GM12878 (cell line): ENCODE results near the gene BRICD5. TPM values are rescaled to one million over a fixed set of nuclear protein-coding genes. Genes with fewer than 3 reads are reported as not detected.
A peak's percentile ranks its signal among the peaks of the same experiment; 100 is the strongest.

ENCODE experiments used
- ATAC-seq: fragments of 200-7000 bp; cut with Tn5 transposase; 3 replicates; pipeline ENCODE4 v1.9.1; 2020; ENCODE audit warnings: mild to moderate bottlenecking, moderate library complexity
- BruUV-seq: library from RNA; stranded (reverse); fragments of 400-500 nt; replicated peaks from 2 replicates; lab custom pipeline; 2021; lab: Mats Ljungman, UMichigan
- CTCF ChIA-PET: fragments of 300-600 bp; sonication (Branson Sonifier 250); formaldehyde crosslinking; extraction: SDS; loops from one replicate; lab custom pipeline; 2021; ENCODE audit warnings: inconsistent platforms; lab: Yijun Ruan, JAX
- POLR2A ChIA-PET: fragments of 350-600 bp; formaldehyde crosslinking; extraction: SDS; loops from one replicate; lab custom pipeline; 2021; ENCODE audit warnings: inconsistent platforms; lab: Charles Lee
- RAD21 ChIA-PET: fragments of 300-600 bp; sonication (Branson Sonifier 250); formaldehyde crosslinking; loops from one replicate; lab custom pipeline; 2023; ENCODE audit warnings: antibody characterized with exemption; ENCODE audit not compliant: unreplicated experiment; lab: Charles Lee
- SMC1A ChIA-PET: fragments of 300-600 bp; sonication (Branson Sonifier 250); formaldehyde crosslinking; loops from one replicate; lab custom pipeline; 2023; ENCODE audit not compliant: unreplicated experiment, uncharacterized antibody; lab: Charles Lee
- DNase-seq: peaks from one replicate; pipeline ENCODE4 v3.0.0-alpha.2; 2011; ENCODE audit warnings: low read depth, low spot score
- FAIRE-seq: peaks from 3 replicates; lab custom pipeline; 2011; peaks lifted over from hg19 to GRCh38; lab: Jason Lieb, UNC
- H2AFZ ChIP-seq: 2 replicates; pipeline ENCODE4 v1.6.0; 2011; ENCODE audit warnings: low read depth, low read length, control low read depth; ENCODE audit not compliant: control insufficient read depth
- H3K27ac ChIP-seq: 2 replicates; pipeline ENCODE4 v1.5.1; 2011; ENCODE audit warnings: control low read depth; ENCODE audit not compliant: control insufficient read depth, insufficient read depth
- H3K27me3 ChIP-seq, 2 experiments: replicated peaks in 1 of 2; 2 replicates each; pipeline versions ENCODE4 v1.6.0 to v1.6.1; 2011; ENCODE audit warnings: low read length in 1 of 2; ENCODE audit not compliant: control insufficient read depth in 2 of 2, insufficient read depth in 2 of 2
- H3K36me3 ChIP-seq, 2 experiments: 2 replicates each; pipeline ENCODE4 v1.5.1; 2011; ENCODE audit warnings: low read length in 1 of 2; ENCODE audit not compliant: control insufficient read depth in 2 of 2, insufficient read depth in 2 of 2
- H3K4me1 ChIP-seq: 2 replicates; pipeline ENCODE4 v1.6.1; 2011; ENCODE audit warnings: mild to moderate bottlenecking, low read length, moderate library complexity, mixed read lengths; ENCODE audit not compliant: control insufficient read depth, insufficient read depth
- H3K4me2 ChIP-seq: 2 replicates; pipeline ENCODE4 v1.6.0; 2011; ENCODE audit warnings: control low read depth; ENCODE audit not compliant: control insufficient read depth, insufficient read depth
- H3K4me3 ChIP-seq: fragments of 200-600 bp; sonication (generic); 2 replicates; pipeline ENCODE4 v1.5.1; 2016
- H3K79me2 ChIP-seq: 2 replicates; pipeline ENCODE4 v1.6.0; 2011; ENCODE audit warnings: low read length; ENCODE audit not compliant: control insufficient read depth, insufficient read depth
- H3K9ac ChIP-seq: 2 replicates; pipeline ENCODE4 v1.8.0; 2011; ENCODE audit warnings: low read length, control low read depth, mixed read lengths; ENCODE audit not compliant: control insufficient read depth, insufficient read depth
- H3K9me3 ChIP-seq: replicated peaks from 3 replicates; pipeline ENCODE4 v1.5.1; 2011; ENCODE audit warnings: mild to moderate bottlenecking, low read length; ENCODE audit not compliant: control insufficient read depth, insufficient read depth
- H4K20me1 ChIP-seq: 2 replicates; pipeline ENCODE4 v1.6.0; 2011; ENCODE audit not compliant: control insufficient read depth, insufficient read depth
- BACH1 ChIP-seq: fragments of 450-650 bp; IDR thresholded peaks from 2 replicates; pipeline ENCODE4 v1.6.1; 2017; ENCODE audit warnings: mild to moderate bottlenecking, borderline replicate concordance
- ETV6 ChIP-seq, 2 experiments: fragments of 450-650 bp in 1 of 2; IDR thresholded peaks in 1 of 2; conservative IDR thresholded peaks in 1 of 2; 2 replicates each; pipeline ENCODE4 v1.6.1; 2014; ENCODE audit warnings: antibody characterized with exemption in 1 of 2, borderline replicate concordance in 1 of 2, low read depth in 1 of 2, mild to moderate bottlenecking in 1 of 2, moderate library complexity in 1 of 2
- FOS ChIP-seq: IDR thresholded peaks from 3 replicates; pipeline ENCODE4 v1.6.1; 2011; ENCODE audit warnings: borderline replicate concordance; ENCODE audit not compliant: insufficient read length; ENCODE audit errors: extremely low read depth
- FOXK2 ChIP-seq: fragments of 450-650 bp; IDR thresholded peaks from 2 replicates; pipeline ENCODE4 v1.6.1; 2017; ENCODE audit warnings: mild to moderate bottlenecking, moderate library complexity
- MTA2 ChIP-seq: fragments of 450-650 bp; IDR thresholded peaks from 2 replicates; pipeline ENCODE4 v1.6.1; 2016; ENCODE audit warnings: low read depth, mild to moderate bottlenecking, moderate library complexity
- MTA3 ChIP-seq: IDR thresholded peaks from 2 replicates; pipeline ENCODE4 v1.6.1; 2012; ENCODE audit warnings: low read length, inconsistent platforms, borderline replicate concordance
- NFYB ChIP-seq: IDR thresholded peaks from 2 replicates; pipeline ENCODE4 v1.6.1; 2011; ENCODE audit warnings: low read depth, mild to moderate bottlenecking, low read length, improper control_type of control experiment, moderate library complexity; ENCODE audit not compliant: insufficient read depth
- PML ChIP-seq: IDR thresholded peaks from 2 replicates; pipeline ENCODE4 v1.6.1; 2012; ENCODE audit warnings: low read length, inconsistent platforms
- SIN3A ChIP-seq: IDR thresholded peaks from 2 replicates; pipeline ENCODE4 v1.6.1; 2012; ENCODE audit warnings: low read depth, low read length, improper control_type of control experiment
- SPI1 ChIP-seq: IDR thresholded peaks from 2 replicates; pipeline ENCODE4 v1.6.1; 2011; ENCODE audit warnings: low read depth, mild to moderate bottlenecking, low read length, moderate library complexity, borderline replicate concordance; ENCODE audit not compliant: insufficient read depth
- TCF12 ChIP-seq: IDR thresholded peaks from 2 replicates; pipeline ENCODE4 v1.6.1; 2011; ENCODE audit warnings: low read depth, mild to moderate bottlenecking, low read length
- YBX1 ChIP-seq: fragments of 450-650 bp; IDR thresholded peaks from 2 replicates; pipeline ENCODE4 v1.6.1; 2016; ENCODE audit warnings: antibody characterized with exemption
- WGBS: methylation state at CpG from one replicate; pipeline ENCODE4 v1.1.6; 2016; ENCODE audit warnings: low lambda C conversion rate; ENCODE audit not compliant: insufficient replicate concordance, insufficient coverage; ENCODE audit errors: missing lambda C conversion rate; 5-methylcytosine and 5-hydroxymethylcytosine counted together
- in situ Hi-C: fragments of 300-500 bp; cut with MboI; formaldehyde crosslinking; loops from 9 replicates; pipeline ENCODE4 v1.14.3; 2018; ENCODE audit warnings: mixed read lengths
- intact Hi-C: fragments of 100-400 bp; cut with micrococcal nuclease; formaldehyde crosslinking; loops from one replicate; pipeline ENCODE4 v1.14.2; 2022; ENCODE audit not compliant: unreplicated experiment
- polyA plus RNA-seq, 11 experiments: library from polyadenylated mRNA; depleted of rRNA in 4 of 11; unstranded in 6 of 11; stranded (reverse) in 5 of 11; fragments of >200 nt; fragmentation: Nextera tagmentation in 4 of 11; fragmentation: Illumina TruSeq in 1 of 11; extraction: Ambion mirVana in 4 of 11; extraction: Trizol in 1 of 11; gene quantifications; 1 replicate in 1 of 11; 2 replicates in 10 of 11; pipeline versions ENCODE4 v1.2.1 to v1.2.3, GENCODE V29; 2011 to 2016; ENCODE audit warnings: inconsistent platforms in 2 of 11, missing spikeins in 2 of 11, low read depth in 1 of 11
- total RNA-seq, 4 experiments: library from RNA; depleted of rRNA in 3 of 4; stranded (reverse); fragments of >200 nt in 3 of 4; fragmentation: Illumina TruSeq in 1 of 4; extraction: Trizol in 1 of 4; gene quantifications; 2 replicates each; pipeline versions ENCODE4 v1.2.1 to v1.2.3, GENCODE V29; 2013 to 2021
- TF ChIP-seq, protein P1 (sequence below): fragments of 450-650 bp; IDR thresholded peaks from 2 replicates; pipeline ENCODE4 v1.6.1; 2016; ENCODE audit warnings: mild to moderate bottlenecking
- TF ChIP-seq, protein P2 (sequence below): IDR thresholded peaks from 2 replicates; pipeline ENCODE4 v1.6.1; 2012; ENCODE audit warnings: low read depth, low read length, improper control_type of control experiment
- TF ChIP-seq, protein P3 (sequence below): fragments of 450-650 bp; IDR thresholded peaks from 2 replicates; pipeline ENCODE4 v1.6.1; 2016; ENCODE audit warnings: mild to moderate bottlenecking
- TF ChIP-seq, protein P4 (sequence below): IDR thresholded peaks from 2 replicates; pipeline ENCODE4 v1.6.1; 2012; ENCODE audit warnings: mild to moderate bottlenecking, low read depth, low read length
- TF ChIP-seq, protein P5 (sequence below): IDR thresholded peaks from 2 replicates; pipeline ENCODE4 v1.6.1; 2012; ENCODE audit warnings: low read depth, low read length, improper control_type of control experiment

BRICD5 gene
- total and polyA plus RNA-seq, 10 of the 15 experiments (the other 5 are each of a cell fraction or from before 2014, with no cell fraction given), result 0.58 to 11.6 (median 1.5) TPM; not detected in 1

DNA sequence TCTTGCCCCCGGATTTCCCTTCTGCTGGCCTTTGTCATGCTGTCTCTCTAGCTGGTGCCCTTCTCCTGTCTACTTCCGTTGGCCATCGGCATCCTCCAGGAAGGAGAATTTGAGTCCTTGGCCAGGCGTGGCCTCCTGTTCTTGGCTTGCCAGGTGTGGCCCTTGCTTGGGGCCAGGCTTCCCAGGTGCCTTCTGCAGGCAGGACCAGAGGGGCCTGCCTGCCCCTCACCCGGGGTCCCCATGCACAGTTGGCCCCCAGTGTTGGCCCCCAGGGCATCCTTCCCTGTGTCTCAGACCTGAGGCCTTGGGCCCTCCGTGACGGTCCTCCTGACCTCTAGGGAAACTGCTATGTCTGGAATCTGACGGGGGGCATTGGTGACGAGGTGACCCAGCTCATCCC is 2.8 kb downstream of the BRICD5 start:
- FAIRE-seq (no peak), DNase-seq (no peak), ATAC-seq (no peak)
- Histone ChIP-seq H3K4me3 (no peak overlapping the region), H3K9me3 (no peaks in the 10 kb centered on the region), H3K4me2 (no peak overlapping the region), H3K4me1 (peaks cover 6% of the 10 kb centered on the region; the same call in 1 of the 2 replicates), H3K9ac (no peak overlapping the region), H3K79me2 (peaks cover 21% of the 10 kb centered on the region), H4K20me1 (no peaks in the 10 kb centered on the region), H2AFZ (no peak overlapping the region), H3K27me3 (no peaks in the 10 kb centered on the region), H3K27ac (no peak overlapping the region), H3K36me3 (peaks cover 8 to 19% of the 10 kb centered on the region in 2 experiments; a peak in 3 of 4 replicates)
- intact Hi-C loops, result loop anchor here (5.0 kb wide), 1 partner anchor 44 kb away; the partner anchor contains the start of gene ECI1
- RAD21 ChIA-PET, result no interaction called here
- TSS peak; percentile 20 for BruUV-seq
- SMC1A ChIA-PET, result no interaction called here
- POLR2A ChIA-PET, result no interaction called here
- in situ Hi-C loops, result no loop called here
- CTCF ChIA-PET, result no interaction called here
- WGBS, result 88% methylated on average over 7 of the region's 9 CpGs
- TF ChIP-seq MTA2 (no peak), TCF12 (no peak), YBX1 (no peak), MTA3 (no peak), PML (no peak), SPI1 (no peak), FOXK2 (no peak), BACH1 (no peak), ETV6 (conservative IDR thresholded peaks at IDR 0.05 in 1 of 2, IDR thresholded peaks at IDR 0.05 in 1 of 2; ENCODE audit: borderline replicate concordance in 1 of 2, low read depth in 1 of 2) (no peak), SIN3A (no peak), FOS (no peak), NFYB (no peak)
- TF ChIP-seq, protein P1, sequence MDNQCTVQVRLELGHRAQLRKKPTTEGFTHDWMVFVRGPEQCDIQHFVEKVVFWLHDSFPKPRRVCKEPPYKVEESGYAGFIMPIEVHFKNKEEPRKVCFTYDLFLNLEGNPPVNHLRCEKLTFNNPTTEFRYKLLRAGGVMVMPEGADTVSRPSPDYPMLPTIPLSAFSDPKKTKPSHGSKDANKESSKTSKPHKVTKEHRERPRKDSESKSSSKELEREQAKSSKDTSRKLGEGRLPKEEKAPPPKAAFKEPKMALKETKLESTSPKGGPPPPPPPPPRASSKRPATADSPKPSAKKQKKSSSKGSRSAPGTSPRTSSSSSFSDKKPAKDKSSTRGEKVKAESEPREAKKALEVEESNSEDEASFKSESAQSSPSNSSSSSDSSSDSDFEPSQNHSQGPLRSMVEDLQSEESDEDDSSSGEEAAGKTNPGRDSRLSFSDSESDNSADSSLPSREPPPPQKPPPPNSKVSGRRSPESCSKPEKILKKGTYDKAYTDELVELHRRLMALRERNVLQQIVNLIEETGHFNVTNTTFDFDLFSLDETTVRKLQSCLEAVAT, result no peak
- TF ChIP-seq, protein P2, sequence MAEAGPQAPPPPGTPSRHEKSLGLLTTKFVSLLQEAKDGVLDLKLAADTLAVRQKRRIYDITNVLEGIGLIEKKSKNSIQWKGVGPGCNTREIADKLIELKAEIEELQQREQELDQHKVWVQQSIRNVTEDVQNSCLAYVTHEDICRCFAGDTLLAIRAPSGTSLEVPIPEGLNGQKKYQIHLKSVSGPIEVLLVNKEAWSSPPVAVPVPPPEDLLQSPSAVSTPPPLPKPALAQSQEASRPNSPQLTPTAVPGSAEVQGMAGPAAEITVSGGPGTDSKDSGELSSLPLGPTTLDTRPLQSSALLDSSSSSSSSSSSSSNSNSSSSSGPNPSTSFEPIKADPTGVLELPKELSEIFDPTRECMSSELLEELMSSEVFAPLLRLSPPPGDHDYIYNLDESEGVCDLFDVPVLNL, result no peak
- TF ChIP-seq, protein P3, sequence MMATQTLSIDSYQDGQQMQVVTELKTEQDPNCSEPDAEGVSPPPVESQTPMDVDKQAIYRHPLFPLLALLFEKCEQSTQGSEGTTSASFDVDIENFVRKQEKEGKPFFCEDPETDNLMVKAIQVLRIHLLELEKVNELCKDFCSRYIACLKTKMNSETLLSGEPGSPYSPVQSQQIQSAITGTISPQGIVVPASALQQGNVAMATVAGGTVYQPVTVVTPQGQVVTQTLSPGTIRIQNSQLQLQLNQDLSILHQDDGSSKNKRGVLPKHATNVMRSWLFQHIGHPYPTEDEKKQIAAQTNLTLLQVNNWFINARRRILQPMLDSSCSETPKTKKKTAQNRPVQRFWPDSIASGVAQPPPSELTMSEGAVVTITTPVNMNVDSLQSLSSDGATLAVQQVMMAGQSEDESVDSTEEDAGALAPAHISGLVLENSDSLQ, result no peak
- TF ChIP-seq, protein P4, sequence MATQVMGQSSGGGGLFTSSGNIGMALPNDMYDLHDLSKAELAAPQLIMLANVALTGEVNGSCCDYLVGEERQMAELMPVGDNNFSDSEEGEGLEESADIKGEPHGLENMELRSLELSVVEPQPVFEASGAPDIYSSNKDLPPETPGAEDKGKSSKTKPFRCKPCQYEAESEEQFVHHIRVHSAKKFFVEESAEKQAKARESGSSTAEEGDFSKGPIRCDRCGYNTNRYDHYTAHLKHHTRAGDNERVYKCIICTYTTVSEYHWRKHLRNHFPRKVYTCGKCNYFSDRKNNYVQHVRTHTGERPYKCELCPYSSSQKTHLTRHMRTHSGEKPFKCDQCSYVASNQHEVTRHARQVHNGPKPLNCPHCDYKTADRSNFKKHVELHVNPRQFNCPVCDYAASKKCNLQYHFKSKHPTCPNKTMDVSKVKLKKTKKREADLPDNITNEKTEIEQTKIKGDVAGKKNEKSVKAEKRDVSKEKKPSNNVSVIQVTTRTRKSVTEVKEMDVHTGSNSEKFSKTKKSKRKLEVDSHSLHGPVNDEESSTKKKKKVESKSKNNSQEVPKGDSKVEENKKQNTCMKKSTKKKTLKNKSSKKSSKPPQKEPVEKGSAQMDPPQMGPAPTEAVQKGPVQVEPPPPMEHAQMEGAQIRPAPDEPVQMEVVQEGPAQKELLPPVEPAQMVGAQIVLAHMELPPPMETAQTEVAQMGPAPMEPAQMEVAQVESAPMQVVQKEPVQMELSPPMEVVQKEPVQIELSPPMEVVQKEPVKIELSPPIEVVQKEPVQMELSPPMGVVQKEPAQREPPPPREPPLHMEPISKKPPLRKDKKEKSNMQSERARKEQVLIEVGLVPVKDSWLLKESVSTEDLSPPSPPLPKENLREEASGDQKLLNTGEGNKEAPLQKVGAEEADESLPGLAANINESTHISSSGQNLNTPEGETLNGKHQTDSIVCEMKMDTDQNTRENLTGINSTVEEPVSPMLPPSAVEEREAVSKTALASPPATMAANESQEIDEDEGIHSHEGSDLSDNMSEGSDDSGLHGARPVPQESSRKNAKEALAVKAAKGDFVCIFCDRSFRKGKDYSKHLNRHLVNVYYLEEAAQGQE, result no peak
- TF ChIP-seq, protein P5, sequence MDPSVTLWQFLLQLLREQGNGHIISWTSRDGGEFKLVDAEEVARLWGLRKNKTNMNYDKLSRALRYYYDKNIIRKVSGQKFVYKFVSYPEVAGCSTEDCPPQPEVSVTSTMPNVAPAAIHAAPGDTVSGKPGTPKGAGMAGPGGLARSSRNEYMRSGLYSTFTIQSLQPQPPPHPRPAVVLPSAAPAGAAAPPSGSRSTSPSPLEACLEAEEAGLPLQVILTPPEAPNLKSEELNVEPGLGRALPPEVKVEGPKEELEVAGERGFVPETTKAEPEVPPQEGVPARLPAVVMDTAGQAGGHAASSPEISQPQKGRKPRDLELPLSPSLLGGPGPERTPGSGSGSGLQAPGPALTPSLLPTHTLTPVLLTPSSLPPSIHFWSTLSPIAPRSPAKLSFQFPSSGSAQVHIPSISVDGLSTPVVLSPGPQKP, result no peak
